ENCODE measurements around the gene MTHFSD. TPM values are rescaled to one million over a fixed set of nuclear protein-coding genes. Genes with fewer than 3 reads are reported as not detected.

The MTHFSD gene
- total and polyA plus RNA-seq, 2 experiments from 2014 or later: 11.5 to 21.5 TPM

DNA sequence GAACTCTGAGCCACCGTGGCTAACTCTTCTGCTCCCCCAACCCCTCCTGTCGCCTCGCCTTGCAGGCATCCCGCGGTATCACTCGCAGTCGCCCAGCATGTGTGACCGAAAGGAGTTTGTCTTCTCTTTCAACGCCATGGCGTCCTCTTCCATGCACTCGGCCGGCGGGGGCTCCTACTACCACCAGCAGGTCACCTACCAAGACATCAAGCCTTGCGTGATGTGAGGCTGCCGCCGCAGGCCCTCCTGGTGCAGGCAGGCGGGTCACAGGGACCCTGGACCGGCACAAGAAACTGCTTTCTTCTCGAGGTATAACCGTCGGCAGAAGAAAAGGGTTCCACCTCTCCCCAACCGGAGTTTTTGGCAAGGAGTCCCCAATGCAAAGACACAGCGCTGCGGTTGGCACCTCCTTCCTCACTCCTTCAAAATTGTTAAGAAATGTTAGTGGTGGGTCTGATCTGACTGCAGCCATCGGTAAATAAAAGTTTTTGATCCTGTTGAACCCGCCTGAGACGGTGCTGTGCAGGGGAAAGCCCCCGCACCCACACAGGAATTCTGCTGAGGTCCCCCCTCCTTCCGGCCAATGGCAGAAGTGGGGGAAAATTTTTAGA, 42.1 kb downstream of the MTHFSD start:
- peaks cover 36% of the 10 kb centered on the region for H4K20me1 ChIP-seq (ENCODE audit: insufficient read depth, poor library complexity, severe bottlenecking)
- TF ChIP-seq, protein P1, sequence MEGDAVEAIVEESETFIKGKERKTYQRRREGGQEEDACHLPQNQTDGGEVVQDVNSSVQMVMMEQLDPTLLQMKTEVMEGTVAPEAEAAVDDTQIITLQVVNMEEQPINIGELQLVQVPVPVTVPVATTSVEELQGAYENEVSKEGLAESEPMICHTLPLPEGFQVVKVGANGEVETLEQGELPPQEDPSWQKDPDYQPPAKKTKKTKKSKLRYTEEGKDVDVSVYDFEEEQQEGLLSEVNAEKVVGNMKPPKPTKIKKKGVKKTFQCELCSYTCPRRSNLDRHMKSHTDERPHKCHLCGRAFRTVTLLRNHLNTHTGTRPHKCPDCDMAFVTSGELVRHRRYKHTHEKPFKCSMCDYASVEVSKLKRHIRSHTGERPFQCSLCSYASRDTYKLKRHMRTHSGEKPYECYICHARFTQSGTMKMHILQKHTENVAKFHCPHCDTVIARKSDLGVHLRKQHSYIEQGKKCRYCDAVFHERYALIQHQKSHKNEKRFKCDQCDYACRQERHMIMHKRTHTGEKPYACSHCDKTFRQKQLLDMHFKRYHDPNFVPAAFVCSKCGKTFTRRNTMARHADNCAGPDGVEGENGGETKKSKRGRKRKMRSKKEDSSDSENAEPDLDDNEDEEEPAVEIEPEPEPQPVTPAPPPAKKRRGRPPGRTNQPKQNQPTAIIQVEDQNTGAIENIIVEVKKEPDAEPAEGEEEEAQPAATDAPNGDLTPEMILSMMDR (IDR thresholded peaks at IDR 0.05; ENCODE audit: poor library complexity): no peak
- TF ChIP-seq EZH2 (IDR thresholded peaks at IDR 0.05; ENCODE audit: borderline replicate concordance) (no peak), EZH2phosphoT487 (IDR thresholded peaks at IDR 0.05; ENCODE audit: low read depth, severe bottlenecking, unreplicated experiment) (no peak)
- no peak for DNase-seq (ENCODE audit: low spot score)
- H3K4me1 ChIP-seq (ENCODE audit: insufficient read depth): peaks cover 15% of the 10 kb centered on the region
- no peaks in the 10 kb centered on the region for H3K9me2 ChIP-seq (replicated peaks; ENCODE audit: insufficient read depth)
- H3K27ac ChIP-seq: peak overlapping the region; percentile 99
- H2AFZ ChIP-seq: no peak overlapping the region
- peak overlapping the region; percentile 10 for H3K4me3 ChIP-seq
- WGBS (ENCODE audit: low lambda C conversion rate, missing lambda C conversion rate): 9% methylated on average over 29 of the region's 29 CpGs
- peaks cover 76% of the 10 kb centered on the region for H3K79me2 ChIP-seq
- H3K4me2 ChIP-seq: peak overlapping the region; percentile 89
- H3K27me3 ChIP-seq: peaks cover 82% of the 10 kb centered on the region
- H3K9me3 ChIP-seq (ENCODE audit: low read depth): no peaks in the 10 kb centered on the region
- no peaks in the 10 kb centered on the region for H3K36me3 ChIP-seq (replicated peaks; ENCODE audit: insufficient read depth, low read depth)

DNA sequence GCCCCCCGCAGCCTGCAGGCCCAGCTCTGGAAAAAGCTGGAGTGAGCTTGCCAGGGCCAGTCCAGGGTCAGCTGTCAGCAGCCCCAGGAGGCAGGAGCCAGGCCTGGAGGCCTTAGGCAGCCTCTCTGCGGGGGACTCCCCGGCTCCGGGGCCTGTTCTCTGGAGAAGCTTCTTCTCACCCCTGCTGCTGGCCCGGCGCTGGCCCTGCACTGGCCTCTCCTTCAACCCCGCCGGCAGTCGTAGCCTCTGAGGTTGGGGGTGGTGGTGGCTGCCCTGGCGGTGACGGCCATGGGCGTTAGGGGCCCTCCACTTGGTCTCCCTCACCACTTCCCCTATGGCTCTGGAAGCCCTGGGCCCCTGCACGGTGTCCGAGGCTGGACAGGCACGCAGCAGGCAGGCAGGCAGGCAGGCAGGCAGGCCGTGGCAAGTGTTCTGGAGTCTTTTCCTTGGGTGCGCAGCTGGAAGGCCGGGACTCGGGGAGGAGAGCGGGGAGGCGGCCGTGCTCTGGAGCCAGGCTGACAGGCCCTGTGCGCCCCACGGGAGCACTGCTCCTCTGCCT, 42.7 kb downstream of the MTHFSD start:
- Histone ChIP-seq H3K36me3 (replicated peaks; ENCODE audit: insufficient read depth, low read depth) (no peaks in the 10 kb centered on the region), H3K9me2 (replicated peaks; ENCODE audit: insufficient read depth) (no peaks in the 10 kb centered on the region), H3K4me2 (peak overlapping the region; percentile 89), H3K27me3 (peaks cover 87% of the 10 kb centered on the region), H3K9me3 (ENCODE audit: low read depth) (no peaks in the 10 kb centered on the region), H2AFZ (no peak overlapping the region), H3K27ac (peak overlapping the region; percentile 99), H3K79me2 (peaks cover 81% of the 10 kb centered on the region), H4K20me1 (ENCODE audit: insufficient read depth, poor library complexity, severe bottlenecking) (peaks cover 36% of the 10 kb centered on the region), H3K4me3 (peak overlapping the region; percentile 10), H3K4me1 (ENCODE audit: insufficient read depth) (peaks cover 13% of the 10 kb centered on the region)
- 12% methylated on average over 24 of the region's 24 CpGs for WGBS (ENCODE audit: low lambda C conversion rate, missing lambda C conversion rate)
- no peak for DNase-seq (ENCODE audit: low spot score)
- TF ChIP-seq, protein P1 (IDR thresholded peaks at IDR 0.05; ENCODE audit: poor library complexity): no peak
- TF ChIP-seq EZH2phosphoT487 (IDR thresholded peaks at IDR 0.05; ENCODE audit: low read depth, severe bottlenecking, unreplicated experiment) (peak; percentile 72), EZH2 (IDR thresholded peaks at IDR 0.05; ENCODE audit: borderline replicate concordance) (no peak)

DNA sequence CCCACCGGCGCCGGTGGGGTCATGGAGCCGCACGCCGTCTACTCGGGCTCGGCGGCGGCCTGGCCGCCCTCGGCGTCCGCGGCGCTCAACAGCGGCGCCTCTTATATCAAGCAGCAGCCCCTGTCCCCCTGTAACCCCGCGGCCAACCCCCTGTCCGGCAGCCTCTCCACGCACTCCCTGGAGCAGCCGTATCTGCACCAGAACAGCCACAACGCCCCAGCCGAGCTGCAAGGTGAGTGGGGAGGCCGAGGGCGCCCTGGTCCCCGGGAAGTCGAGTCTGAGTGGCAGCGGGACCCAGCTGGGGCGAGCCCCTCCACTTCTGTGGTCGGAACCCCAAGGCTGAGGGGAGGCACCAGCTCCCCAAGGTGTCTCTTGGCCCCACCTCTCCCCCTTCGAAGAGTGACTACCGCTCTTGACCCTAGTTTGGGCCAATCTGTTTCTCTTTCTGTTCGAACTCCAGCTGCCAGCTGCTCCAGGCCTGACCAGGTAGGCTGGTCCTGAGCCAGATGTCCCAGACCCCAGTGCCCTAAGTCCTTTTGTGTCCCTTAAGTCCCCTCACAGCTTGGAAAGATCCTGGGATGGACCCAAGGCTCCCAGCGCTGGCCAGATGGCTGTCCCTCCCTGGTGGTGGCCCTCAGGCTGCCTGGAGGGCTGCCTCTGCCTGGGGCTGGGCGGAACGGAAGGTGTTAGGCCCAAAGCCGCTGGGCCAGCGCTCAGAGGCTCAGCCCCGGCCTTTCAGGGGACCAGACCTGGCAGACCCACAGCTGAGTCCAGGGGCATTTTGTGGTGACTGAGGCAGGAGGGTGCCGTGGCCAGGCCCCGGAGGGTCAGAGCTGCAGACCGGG, 43.5 kb downstream of the MTHFSD start:
- H3K9me3 ChIP-seq (ENCODE audit: low read depth): no peaks in the 10 kb centered on the region
- H3K27ac ChIP-seq: peak overlapping the region; percentile 99
- peak overlapping the region; percentile 10 for H3K4me3 ChIP-seq
- 11% methylated on average over 24 of the region's 44 CpGs for WGBS (ENCODE audit: low lambda C conversion rate, missing lambda C conversion rate)
- no peaks in the 10 kb centered on the region for H3K36me3 ChIP-seq (replicated peaks; ENCODE audit: insufficient read depth, low read depth)
- H2AFZ ChIP-seq: no peak overlapping the region
- no peak for DNase-seq (ENCODE audit: low spot score)
- no peaks in the 10 kb centered on the region for H3K9me2 ChIP-seq (replicated peaks; ENCODE audit: insufficient read depth)
- TF ChIP-seq EZH2phosphoT487 (IDR thresholded peaks at IDR 0.05; ENCODE audit: low read depth, severe bottlenecking, unreplicated experiment) (no peak), EZH2 (IDR thresholded peaks at IDR 0.05; ENCODE audit: borderline replicate concordance) (no peak)
- TF ChIP-seq, protein P1 (IDR thresholded peaks at IDR 0.05; ENCODE audit: poor library complexity): no peak
- peaks cover 81% of the 10 kb centered on the region for H3K79me2 ChIP-seq
- peaks cover 5% of the 10 kb centered on the region for H3K4me1 ChIP-seq (ENCODE audit: insufficient read depth)
- H4K20me1 ChIP-seq (ENCODE audit: insufficient read depth, poor library complexity, severe bottlenecking): peaks cover 34% of the 10 kb centered on the region
- peak overlapping the region; percentile 89 for H3K4me2 ChIP-seq
- H3K27me3 ChIP-seq: peaks cover 87% of the 10 kb centered on the region
